GM12801 (cell line): ENCODE data around the gene MAFG.

Source experiments
- CTCF ChIP-seq: IDR thresholded peaks from one replicate; pipeline ENCODE4 v1.5.1; 2011; ENCODE audit warnings: control low read depth; ENCODE audit not compliant: insufficient read length; ENCODE audit errors: extremely low read depth

Gene MAFG

GRCh38 chr17:81888988-81889595 lies 38.4 kb downstream of the MAFG start:
- TF ChIP-seq CTCF = no peak

- TF ChIP-seq CTCF = no peak
These were observed 39.2 kb downstream of the MAFG start for GRCh38 chr17:81888105-81888987.

- no peak for TF ChIP-seq CTCF
These were observed 41.5 kb downstream of the MAFG start for GRCh38 chr17:81885869-81886548.

GRCh38 chr17:81885454-81885853 lies 42.1 kb downstream of the MAFG start:
- TF ChIP-seq CTCF = no peak

GRCh38 chr17:81884968-81885367 lies 42.6 kb downstream of the MAFG start:
- TF ChIP-seq CTCF = no peak

GRCh38 chr17:81884520-81884919 lies 43.0 kb downstream of the MAFG start:
- no peak for TF ChIP-seq CTCF

GRCh38 chr17:81879121-81879520 lies 48.4 kb downstream of the MAFG start:
- TF ChIP-seq CTCF = no peak
